Colonic mucosa (tissue), 4 donors: Measurements from ENCODE around the gene CD200R1L. TPM values are rescaled to one million over a fixed set of nuclear protein-coding genes. Genes with fewer than 3 reads are reported as not detected.

Experiments used
- DNase-seq: peaks from one replicate; pipeline ENCODE4 v3.0.0-alpha.2; 2020
- H3K27ac ChIP-seq: fragments of 200-600 bp; one replicate; pipeline ENCODE4 v1.8.0; 2021
- H3K27me3 ChIP-seq: fragments of 200-600 bp; one replicate; pipeline ENCODE4 v1.8.0; 2021
- H3K36me3 ChIP-seq: fragments of 200-600 bp; one replicate; pipeline ENCODE4 v1.8.0; 2021
- H3K4me1 ChIP-seq: fragments of 200-600 bp; one replicate; pipeline ENCODE4 v1.8.0; 2021; ENCODE audit warnings: mild to moderate bottlenecking
- H3K4me3 ChIP-seq: fragments of 200-600 bp; one replicate; pipeline ENCODE4 v1.8.0; 2021
- H3K9ac ChIP-seq, 2 donors: one replicate each; pipeline ENCODE4 v1.7.0; 2013; ENCODE audit warnings: control low read depth in 2 of 2, low read depth in 2 of 2, low read length in 2 of 2
- H3K9me3 ChIP-seq: fragments of 200-600 bp; one replicate; pipeline ENCODE4 v1.8.0; 2021
- intact Hi-C: fragments of 100-400 bp; cut with DNase I; formaldehyde crosslinking; loops from one replicate; pipeline ENCODE4 v1.14.1; 2022
- total RNA-seq, 2 donors: library from RNA; stranded (reverse); fragmentation: NEBNext Ultra II Directional in 1 of 2; extraction: Animal tissue kit (Norgen Biotek cat#: 25700) in 1 of 2; gene quantifications; one replicate each; pipeline ENCODE4 v1.2.1, GENCODE V29; 2021
- TF ChIP-seq, protein P1 (sequence below): fragments of 200-600 bp; IDR thresholded peaks from one replicate; pipeline ENCODE4 v1.8.0; 2022; ENCODE audit warnings: antibody characterized with exemption, mild to moderate bottlenecking
- donor health status: healthy.
- donor health status: DM: no; HTN: no; CAD: no.
- donor health status: DM: no; HTN: no; CAD: no.

CD200R1L gene
- total RNA-seq, 2 donors from 2014 or later = not detected

DNA sequence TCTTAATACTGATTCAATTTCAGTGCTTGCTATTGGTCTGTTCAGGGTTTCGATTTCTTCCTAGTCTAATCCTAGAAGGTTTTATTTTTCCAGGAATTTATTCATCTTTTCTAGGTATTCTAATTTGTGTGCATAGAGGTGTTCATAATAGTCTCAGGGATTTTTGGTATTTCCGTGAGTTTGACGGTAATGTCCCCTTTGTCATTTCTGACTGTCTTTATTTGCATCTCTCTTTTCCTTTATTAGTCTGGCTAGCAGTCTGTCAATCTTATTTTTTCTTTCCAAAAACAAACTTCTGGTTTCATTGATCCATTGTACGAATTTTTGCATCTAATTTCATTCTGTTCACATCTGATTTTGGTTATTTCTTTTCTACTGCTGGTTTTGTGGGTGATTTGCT, 35.2 kb upstream of the CD200R1L start:
- no peaks in the 10 kb centered on the region for H3K4me1 ChIP-seq
- intact Hi-C loops = no loop called here
- H3K9ac ChIP-seq = no peak overlapping the region
- no peaks in the 10 kb centered on the region for H3K9me3 ChIP-seq
- H3K4me3 ChIP-seq = no peak overlapping the region
- TF ChIP-seq, protein P1, sequence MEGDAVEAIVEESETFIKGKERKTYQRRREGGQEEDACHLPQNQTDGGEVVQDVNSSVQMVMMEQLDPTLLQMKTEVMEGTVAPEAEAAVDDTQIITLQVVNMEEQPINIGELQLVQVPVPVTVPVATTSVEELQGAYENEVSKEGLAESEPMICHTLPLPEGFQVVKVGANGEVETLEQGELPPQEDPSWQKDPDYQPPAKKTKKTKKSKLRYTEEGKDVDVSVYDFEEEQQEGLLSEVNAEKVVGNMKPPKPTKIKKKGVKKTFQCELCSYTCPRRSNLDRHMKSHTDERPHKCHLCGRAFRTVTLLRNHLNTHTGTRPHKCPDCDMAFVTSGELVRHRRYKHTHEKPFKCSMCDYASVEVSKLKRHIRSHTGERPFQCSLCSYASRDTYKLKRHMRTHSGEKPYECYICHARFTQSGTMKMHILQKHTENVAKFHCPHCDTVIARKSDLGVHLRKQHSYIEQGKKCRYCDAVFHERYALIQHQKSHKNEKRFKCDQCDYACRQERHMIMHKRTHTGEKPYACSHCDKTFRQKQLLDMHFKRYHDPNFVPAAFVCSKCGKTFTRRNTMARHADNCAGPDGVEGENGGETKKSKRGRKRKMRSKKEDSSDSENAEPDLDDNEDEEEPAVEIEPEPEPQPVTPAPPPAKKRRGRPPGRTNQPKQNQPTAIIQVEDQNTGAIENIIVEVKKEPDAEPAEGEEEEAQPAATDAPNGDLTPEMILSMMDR = no peak
- H3K27ac ChIP-seq = no peak overlapping the region
- H3K36me3 ChIP-seq = no peaks in the 10 kb centered on the region
- no peaks in the 10 kb centered on the region for H3K27me3 ChIP-seq
- DNase-seq = no peak

- Histone ChIP-seq H3K9me3 (no peaks in the 10 kb centered on the region), H3K27me3 (no peaks in the 10 kb centered on the region), H3K4me3 (no peak overlapping the region), H3K4me1 (no peaks in the 10 kb centered on the region), H3K27ac (no peak overlapping the region), H3K36me3 (no peaks in the 10 kb centered on the region), H3K9ac (no peak overlapping the region)
- TF ChIP-seq, protein P1 = no peak
- intact Hi-C loops = no loop called here
- no peak for DNase-seq
Measured at GRCh38 chr3:112875561-112875960, 28.9 kb upstream of the CD200R1L start.

DNA sequence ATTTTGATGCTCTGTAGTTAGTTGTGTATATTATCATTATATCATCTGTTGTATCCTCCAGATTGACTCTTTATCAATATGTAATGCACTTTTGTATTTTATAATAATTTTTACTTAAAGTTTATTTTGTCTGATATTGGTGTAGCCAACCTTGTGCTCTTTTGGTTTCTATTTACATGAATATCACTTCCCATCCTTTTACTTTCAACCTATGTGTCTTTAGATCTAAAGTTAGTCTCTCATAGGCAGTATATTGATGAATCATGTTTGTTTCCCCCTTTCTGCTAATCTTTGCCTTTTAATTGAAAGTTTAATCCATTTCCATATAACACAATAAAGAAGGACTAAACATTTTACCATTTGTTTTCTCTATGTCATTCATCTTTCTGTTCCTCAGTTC, 28.1 kb upstream of the CD200R1L start:
- no peaks in the 10 kb centered on the region for H3K36me3 ChIP-seq
- H3K9me3 ChIP-seq = no peaks in the 10 kb centered on the region
- TF ChIP-seq, protein P1 = no peak
- no peaks in the 10 kb centered on the region for H3K27me3 ChIP-seq
- H3K4me1 ChIP-seq = no peaks in the 10 kb centered on the region
- no peak overlapping the region for H3K9ac ChIP-seq
- intact Hi-C loops = no loop called here
- no peak overlapping the region for H3K27ac ChIP-seq
- no peak for DNase-seq
- H3K4me3 ChIP-seq = no peak overlapping the region

GRCh38 chr3:112873632-112874031, 27.0 kb upstream of the CD200R1L start:
- no peak overlapping the region for H3K9ac ChIP-seq
- no peaks in the 10 kb centered on the region for H3K27me3 ChIP-seq
- intact Hi-C loops = no loop called here
- H3K9me3 ChIP-seq = no peaks in the 10 kb centered on the region
- no peak for DNase-seq
- H3K36me3 ChIP-seq = no peaks in the 10 kb centered on the region
- no peaks in the 10 kb centered on the region for H3K4me1 ChIP-seq
- no peak overlapping the region for H3K4me3 ChIP-seq
- TF ChIP-seq, protein P1 = no peak
- no peak overlapping the region for H3K27ac ChIP-seq

- no peaks in the 10 kb centered on the region for H3K4me1 ChIP-seq
- TF ChIP-seq, protein P1 = no peak
- intact Hi-C loops = no loop called here
Measured at GRCh38 chr3:112871735-112872134, 25.1 kb upstream of the CD200R1L start.

GRCh38 chr3:112865757-112866156, 19.1 kb upstream of the CD200R1L start:
- Histone ChIP-seq H3K9me3 (no peaks in the 10 kb centered on the region), H3K9ac (no peak overlapping the region), H3K27me3 (no peaks in the 10 kb centered on the region), H3K36me3 (no peaks in the 10 kb centered on the region), H3K4me3 (no peak overlapping the region), H3K27ac (no peak overlapping the region), H3K4me1 (no peaks in the 10 kb centered on the region)
- intact Hi-C loops = no loop called here
- DNase-seq = no peak
- TF ChIP-seq, protein P1 = no peak

More at GRCh38 chr3:112871735-112872134, 25.1 kb upstream of the CD200R1L start:
- Histone ChIP-seq H3K9me3 (no peaks in the 10 kb centered on the region), H3K4me3 (no peak overlapping the region), H3K36me3 (no peaks in the 10 kb centered on the region), H3K9ac (no peak overlapping the region), H3K27me3 (no peaks in the 10 kb centered on the region), H3K27ac (no peak overlapping the region)
- no peak for DNase-seq
